HepG2 (cell line): ENCODE data around the gene PLIN3. TPM values are rescaled to one million over a fixed set of nuclear protein-coding genes. Genes with fewer than 3 reads are reported as not detected.

Experiments
- KDM2A ChIP-seq: sonication (generic); formaldehyde crosslinking; IDR thresholded peaks from 2 replicates; pipeline ENCODE4 v1.4.0; 2020; ENCODE audit warnings: low read depth, missing genetic modification reagents, borderline replicate concordance
- KDM5B ChIP-seq: sonication (generic); formaldehyde crosslinking; IDR thresholded peaks from 2 replicates; pipeline ENCODE4 v1.4.0; 2020; ENCODE audit warnings: missing genetic modification reagents, mild to moderate bottlenecking, borderline replicate concordance
- MEIS1 ChIP-seq: sonication (generic); formaldehyde crosslinking; IDR thresholded peaks from 2 replicates; pipeline ENCODE4 v1.9.0; 2021; ENCODE audit warnings: mild to moderate bottlenecking, missing genetic modification reagents, moderate library complexity, borderline replicate concordance
- MLLT10 ChIP-seq: sonication (generic); formaldehyde crosslinking; IDR thresholded peaks from 2 replicates; pipeline ENCODE4 v1.4.0; 2020; ENCODE audit warnings: missing genetic modification reagents
- NR2F6 ChIP-seq, 2 experiments: IDR thresholded peaks; 2 replicates each; pipeline ENCODE4 v1.6.1; 2016; ENCODE audit warnings: antibody characterized with exemption in 1 of 2, mild to moderate bottlenecking in 1 of 2
- PPARG ChIP-seq: conservative IDR thresholded peaks from 2 replicates; pipeline ENCODE4 v1.6.1; 2016; ENCODE audit warnings: missing biosample characterization, missing genetic modification reagents
- SOX6 ChIP-seq, 2 experiments: fragments of 450-650 bp in 1 of 2; sonication (generic) in 1 of 2; formaldehyde crosslinking in 1 of 2; IDR thresholded peaks; 2 replicates each; pipeline versions ENCODE4 v1.4.0 to v1.6.1; 2017 to 2020; ENCODE audit warnings: antibody characterized with exemption in 1 of 2, mild to moderate bottlenecking in 1 of 2, missing genetic modification reagents in 1 of 2
- SP1 ChIP-seq, 2 experiments: fragments of 450-650 bp in 1 of 2; sonication (generic) in 1 of 2; formaldehyde crosslinking in 1 of 2; IDR thresholded peaks; 2 replicates each; pipeline versions ENCODE4 v1.4.0 to v1.6.1; 2016 to 2020; ENCODE audit warnings: missing genetic modification reagents in 1 of 2
- XRCC5 ChIP-seq: fragments of 200-400 bp; formaldehyde crosslinking; optimal IDR thresholded peaks from 2 replicates; pipeline ENCODE3; 2017; ENCODE audit warnings: mild to moderate bottlenecking, low read length
- ZFP36 ChIP-seq: fragments of 150-350 bp; IDR thresholded peaks from 2 replicates; pipeline ENCODE4 v1.6.1; 2018; ENCODE audit warnings: borderline replicate concordance, low read length, low read depth; ENCODE audit not compliant: partially characterized antibody
- ZFP82 ChIP-seq: sonication (generic); formaldehyde crosslinking; IDR thresholded peaks from 2 replicates; pipeline ENCODE4 v1.5.1; 2020; ENCODE audit warnings: mild to moderate bottlenecking, missing genetic modification reagents, borderline replicate concordance
- ZKSCAN8 ChIP-seq: IDR thresholded peaks from 2 replicates; pipeline ENCODE4 v1.6.1; 2016; ENCODE audit warnings: borderline replicate concordance, missing genetic modification reagents, missing compliant biosample characterization
- ZNF251 ChIP-seq: sonication (generic); formaldehyde crosslinking; IDR thresholded peaks from 2 replicates; pipeline ENCODE4 v1.9.0; 2021; ENCODE audit warnings: mild to moderate bottlenecking, missing genetic modification reagents
- ZNF33A ChIP-seq: sonication (generic); formaldehyde crosslinking; IDR thresholded peaks from 2 replicates; pipeline ENCODE4 v1.5.1; 2020; ENCODE audit warnings: missing genetic modification reagents, mild to moderate bottlenecking, moderate library complexity, borderline replicate concordance
- ZNF569 ChIP-seq: sonication (generic); formaldehyde crosslinking; IDR thresholded peaks from 2 replicates; pipeline ENCODE4 v1.5.0; 2020; ENCODE audit warnings: mild to moderate bottlenecking, missing genetic modification reagents, moderate library complexity, borderline replicate concordance
- ZNF687 ChIP-seq: sonication (generic); formaldehyde crosslinking; IDR thresholded peaks from 2 replicates; pipeline ENCODE4 v1.5.1; 2020; ENCODE audit warnings: mild to moderate bottlenecking, missing genetic modification reagents, moderate library complexity
- ZNF724P ChIP-seq: sonication (generic); formaldehyde crosslinking; IDR thresholded peaks from 2 replicates; pipeline ENCODE4 v1.8.0; 2022; ENCODE audit warnings: missing genetic modification reagents, borderline replicate concordance
- polyA plus RNA-seq, 8 experiments: library from polyadenylated mRNA; depleted of rRNA in 3 of 8; stranded (reverse) in 7 of 8; unstranded in 1 of 8; fragments of >200 nt; fragmentation: Illumina TruSeq in 4 of 8; extraction: Trizol in 4 of 8; gene quantifications; 2 replicates each; pipeline versions ENCODE4 v1.2.1 to v1.2.3, GENCODE V29; 2011 to 2016; ENCODE audit warnings: low read depth in 4 of 8, missing spikeins in 1 of 8, mixed read lengths in 1 of 8; ENCODE audit not compliant: insufficient read depth in 1 of 8
- total RNA-seq, 5 experiments: library from RNA; depleted of rRNA; stranded (reverse); fragments of >200 nt; fragmentation: Illumina TruSeq; extraction: Trizol; gene quantifications; 2 replicates each; pipeline ENCODE4 v1.2.3, GENCODE V29; 2016; ENCODE audit warnings: low read depth in 1 of 5
- TF ChIP-seq, protein P1 (sequence below): sonication (generic); formaldehyde crosslinking; conservative IDR thresholded peaks from 2 replicates; pipeline ENCODE4 v1.4.0; 2020; ENCODE audit warnings: missing genetic modification reagents
- TF ChIP-seq, protein P2 (sequence below): sonication (generic); formaldehyde crosslinking; IDR thresholded peaks from 2 replicates; pipeline ENCODE4 v1.5.0; 2020; ENCODE audit warnings: mild to moderate bottlenecking, missing genetic modification reagents

Gene PLIN3
- total and polyA plus RNA-seq, 2 of the 13 experiments (the other 11 are each of a cell fraction or from before 2014, with no cell fraction given), result 49.3 to 57.9 TPM

GRCh38 chr19:4803736-4804695 is 63.5 kb downstream of the PLIN3 start (continued):
- no peak for TF ChIP-seq PPARG (CRISPR knock-in tag)
- no peak for TF ChIP-seq MLLT10
- TF ChIP-seq ZNF687 (CRISPR knock-in tag), result peak; percentile 60
- no peak for TF ChIP-seq ZNF33A (CRISPR knock-in tag)
- peak; percentile 59; the same call in 1 of the 2 replicates for TF ChIP-seq KDM2A (CRISPR knock-in tag)
- TF ChIP-seq SOX6 (IDR thresholded peaks at IDR 0.05), result no peak
- no peak for TF ChIP-seq SOX6 (CRISPR knock-in tag; IDR thresholded peaks at IDR 0.05)
- TF ChIP-seq, protein P1, sequence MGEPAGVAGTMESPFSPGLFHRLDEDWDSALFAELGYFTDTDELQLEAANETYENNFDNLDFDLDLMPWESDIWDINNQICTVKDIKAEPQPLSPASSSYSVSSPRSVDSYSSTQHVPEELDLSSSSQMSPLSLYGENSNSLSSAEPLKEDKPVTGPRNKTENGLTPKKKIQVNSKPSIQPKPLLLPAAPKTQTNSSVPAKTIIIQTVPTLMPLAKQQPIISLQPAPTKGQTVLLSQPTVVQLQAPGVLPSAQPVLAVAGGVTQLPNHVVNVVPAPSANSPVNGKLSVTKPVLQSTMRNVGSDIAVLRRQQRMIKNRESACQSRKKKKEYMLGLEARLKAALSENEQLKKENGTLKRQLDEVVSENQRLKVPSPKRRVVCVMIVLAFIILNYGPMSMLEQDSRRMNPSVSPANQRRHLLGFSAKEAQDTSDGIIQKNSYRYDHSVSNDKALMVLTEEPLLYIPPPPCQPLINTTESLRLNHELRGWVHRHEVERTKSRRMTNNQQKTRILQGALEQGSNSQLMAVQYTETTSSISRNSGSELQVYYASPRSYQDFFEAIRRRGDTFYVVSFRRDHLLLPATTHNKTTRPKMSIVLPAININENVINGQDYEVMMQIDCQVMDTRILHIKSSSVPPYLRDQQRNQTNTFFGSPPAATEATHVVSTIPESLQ (CRISPR knock-in tag), result no peak
- TF ChIP-seq KDM5B, result peak; percentile 49; the same call in 1 of the 2 replicates
- TF ChIP-seq NR2F6 (IDR thresholded peaks at IDR 0.05), result no peak
- peak; percentile 42; the same call in 1 of the 2 replicates for TF ChIP-seq NR2F6 (CRISPR knock-in tag; IDR thresholded peaks at IDR 0.05)
- TF ChIP-seq ZNF251, result no peak
- no peak for TF ChIP-seq ZFP82 (CRISPR knock-in tag)
- TF ChIP-seq ZNF724P, result no peak
- no peak for TF ChIP-seq ZKSCAN8 (CRISPR knock-in tag)
- TF ChIP-seq, protein P2, sequence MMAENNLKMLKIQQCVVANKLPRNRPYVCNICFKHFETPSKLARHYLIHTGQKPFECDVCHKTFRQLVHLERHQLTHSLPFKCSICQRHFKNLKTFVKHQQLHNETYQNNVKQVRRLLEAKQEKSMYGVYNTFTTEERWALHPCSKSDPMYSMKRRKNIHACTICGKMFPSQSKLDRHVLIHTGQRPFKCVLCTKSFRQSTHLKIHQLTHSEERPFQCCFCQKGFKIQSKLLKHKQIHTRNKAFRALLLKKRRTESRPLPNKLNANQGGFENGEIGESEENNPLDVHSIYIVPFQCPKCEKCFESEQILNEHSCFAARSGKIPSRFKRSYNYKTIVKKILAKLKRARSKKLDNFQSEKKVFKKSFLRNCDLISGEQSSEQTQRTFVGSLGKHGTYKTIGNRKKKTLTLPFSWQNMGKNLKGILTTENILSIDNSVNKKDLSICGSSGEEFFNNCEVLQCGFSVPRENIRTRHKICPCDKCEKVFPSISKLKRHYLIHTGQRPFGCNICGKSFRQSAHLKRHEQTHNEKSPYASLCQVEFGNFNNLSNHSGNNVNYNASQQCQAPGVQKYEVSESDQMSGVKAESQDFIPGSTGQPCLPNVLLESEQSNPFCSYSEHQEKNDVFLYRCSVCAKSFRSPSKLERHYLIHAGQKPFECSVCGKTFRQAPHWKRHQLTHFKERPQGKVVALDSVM (CRISPR knock-in tag), result peak; percentile 29; the same call in 1 of the 2 replicates
- no peak for TF ChIP-seq MEIS1
- TF ChIP-seq SP1 (IDR thresholded peaks at IDR 0.05), result no peak
- peak; percentile 33; the same call in 1 of the 2 replicates for TF ChIP-seq SP1 (CRISPR knock-in tag; IDR thresholded peaks at IDR 0.05)
- TF ChIP-seq ZFP36, result no peak
- TF ChIP-seq ZNF569 (CRISPR knock-in tag), result no peak
- peak; percentile 90 for TF ChIP-seq XRCC5
